GM12874 (cell line): ENCODE results near the gene GJD3.

ENCODE experiments used
- CTCF ChIP-seq: IDR thresholded peaks from 2 replicates; pipeline ENCODE4 v1.5.1; 2011; ENCODE audit warnings: low read depth, mild to moderate bottlenecking, control low read depth, low read length, moderate library complexity; ENCODE audit not compliant: insufficient read depth

GJD3 gene, protein sequence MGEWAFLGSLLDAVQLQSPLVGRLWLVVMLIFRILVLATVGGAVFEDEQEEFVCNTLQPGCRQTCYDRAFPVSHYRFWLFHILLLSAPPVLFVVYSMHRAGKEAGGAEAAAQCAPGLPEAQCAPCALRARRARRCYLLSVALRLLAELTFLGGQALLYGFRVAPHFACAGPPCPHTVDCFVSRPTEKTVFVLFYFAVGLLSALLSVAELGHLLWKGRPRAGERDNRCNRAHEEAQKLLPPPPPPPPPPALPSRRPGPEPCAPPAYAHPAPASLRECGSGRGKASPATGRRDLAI

GRCh38 chr17:40364121-40364861 lies at the start of gene GJD3:
GJD3 (minus strand) TSS chr17:40364737; CDS start chr17:40363815, 922 bp downstream.
- TF ChIP-seq CTCF = no peak

DNA sequence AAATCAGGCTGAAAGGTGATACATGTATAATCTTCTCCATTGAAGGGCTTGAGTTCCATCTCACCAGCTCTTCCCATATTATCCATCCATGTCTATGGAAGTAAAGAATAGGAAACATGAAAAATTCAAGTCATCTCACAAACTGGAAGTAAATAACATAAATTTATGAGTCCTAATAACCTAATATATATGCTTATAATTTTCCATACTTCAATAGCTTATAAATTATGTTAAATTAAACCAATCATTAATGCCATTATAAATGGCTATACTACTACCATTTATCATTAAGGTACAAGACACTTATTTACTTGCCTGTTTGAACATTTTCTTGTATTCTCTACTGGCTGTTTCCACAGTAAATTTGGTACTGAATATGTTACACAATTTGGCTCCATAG lies 48.3 kb upstream of the GJD3 start:
- no peak for TF ChIP-seq CTCF

- no peak for TF ChIP-seq CTCF
These were observed 47.3 kb upstream of the GJD3 start for GRCh38 chr17:40411821-40412220.

GRCh38 chr17:40410082-40410481 lies 45.5 kb upstream of the GJD3 start:
- no peak for TF ChIP-seq CTCF

DNA sequence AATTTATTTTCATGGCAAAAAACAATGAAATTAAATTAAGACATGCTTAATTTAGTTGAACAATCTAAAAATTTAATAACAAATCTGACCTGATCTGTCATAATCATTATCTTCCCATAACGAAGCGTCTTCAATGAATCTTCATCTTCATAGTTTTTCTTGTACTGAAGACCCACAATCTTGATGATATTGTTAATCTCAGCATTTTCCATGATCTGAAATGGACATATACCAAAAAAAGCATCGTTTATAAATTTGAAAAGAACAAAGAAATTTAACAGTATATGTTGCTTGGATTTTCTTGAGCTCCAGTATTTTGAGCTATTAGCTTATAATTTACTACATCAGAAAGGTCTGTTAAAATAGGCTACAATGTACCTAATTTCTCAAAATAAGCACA lies 42.9 kb upstream of the GJD3 start:
- TF ChIP-seq CTCF = no peak

- no peak for TF ChIP-seq CTCF
These were observed 39.5 kb upstream of the GJD3 start for GRCh38 chr17:40404003-40404402.

GRCh38 chr17:40402668-40403067 lies 38.1 kb upstream of the GJD3 start:
- no peak for TF ChIP-seq CTCF
